ENCODE measurements around the gene STK32B. TPM values are rescaled to one million over a fixed set of nuclear protein-coding genes. Genes with fewer than 3 reads are reported as not detected.

The STK32B gene
- total RNA-seq, 1 donor from 2014 or later, result not detected

GRCh38 chr4:5101571-5101970 lies 50.3 kb downstream of the STK32B start:
- intact Hi-C loops (cut with micrococcal nuclease), result no loop called here
- H3K27ac Mint-ChIP-seq, result no peak overlapping the region
- no peak for DNase-seq
- H3K36me3 Mint-ChIP-seq (ENCODE audit: low read depth), result no peaks in the 10 kb centered on the region
- H3K4me3 Mint-ChIP-seq, result no peak overlapping the region
- H3K27me3 Mint-ChIP-seq, result no peaks in the 10 kb centered on the region
- peaks cover 5% of the 10 kb centered on the region for H3K9me3 Mint-ChIP-seq
- no peaks in the 10 kb centered on the region for H3K4me1 Mint-ChIP-seq

DNA sequence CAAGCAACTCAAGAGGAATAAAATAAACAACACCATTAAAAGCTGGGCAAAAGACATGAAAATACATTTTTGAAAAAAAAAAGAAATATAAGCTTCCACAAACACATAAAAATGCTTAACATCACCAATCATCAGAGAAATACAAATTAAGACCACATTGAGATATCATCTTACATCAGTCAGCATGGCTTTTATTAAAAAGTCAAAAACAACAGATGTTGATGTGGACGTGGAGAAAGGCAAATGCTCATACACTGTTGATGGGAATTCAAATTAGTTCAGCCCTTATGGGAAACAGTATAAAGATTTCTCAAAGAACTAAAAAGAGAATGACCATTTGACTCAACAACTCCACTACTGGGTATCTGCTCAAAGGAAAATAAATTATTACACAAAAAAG lies 59.6 kb downstream of the STK32B start:
- DNase-seq, result no peak
- H3K27me3 Mint-ChIP-seq, result no peaks in the 10 kb centered on the region

GRCh38 chr4:5112333-5113095 lies 61.2 kb downstream of the STK32B start:
- no peak overlapping the region for H3K27ac Mint-ChIP-seq
- no peak for DNase-seq
- H3K27me3 Mint-ChIP-seq, result no peaks in the 10 kb centered on the region
- no peaks in the 10 kb centered on the region for H3K36me3 Mint-ChIP-seq (ENCODE audit: low read depth)
- no peaks in the 10 kb centered on the region for H3K4me1 Mint-ChIP-seq
- no peak overlapping the region for H3K4me3 Mint-ChIP-seq
- intact Hi-C loops (cut with micrococcal nuclease), result no loop called here
- no peaks in the 10 kb centered on the region for H3K9me3 Mint-ChIP-seq

More for the DNA sequence above, 59.6 kb downstream of the STK32B start:
- H3K9me3 Mint-ChIP-seq, result no peaks in the 10 kb centered on the region
- no peak overlapping the region for H3K27ac Mint-ChIP-seq
- no peaks in the 10 kb centered on the region for H3K36me3 Mint-ChIP-seq (ENCODE audit: low read depth)
- H3K4me1 Mint-ChIP-seq, result no peaks in the 10 kb centered on the region
- H3K4me3 Mint-ChIP-seq, result no peak overlapping the region
- intact Hi-C loops (cut with micrococcal nuclease), result no loop called here

GRCh38 chr4:5114950-5115349 lies 63.7 kb downstream of the STK32B start:
- H3K4me3 Mint-ChIP-seq, result no peak overlapping the region
- no peaks in the 10 kb centered on the region for H3K4me1 Mint-ChIP-seq
- no peaks in the 10 kb centered on the region for H3K27me3 Mint-ChIP-seq
- no peaks in the 10 kb centered on the region for H3K36me3 Mint-ChIP-seq (ENCODE audit: low read depth)
- DNase-seq, result no peak
- intact Hi-C loops (cut with micrococcal nuclease), result no loop called here
- H3K9me3 Mint-ChIP-seq, result no peaks in the 10 kb centered on the region
- no peak overlapping the region for H3K27ac Mint-ChIP-seq

DNA sequence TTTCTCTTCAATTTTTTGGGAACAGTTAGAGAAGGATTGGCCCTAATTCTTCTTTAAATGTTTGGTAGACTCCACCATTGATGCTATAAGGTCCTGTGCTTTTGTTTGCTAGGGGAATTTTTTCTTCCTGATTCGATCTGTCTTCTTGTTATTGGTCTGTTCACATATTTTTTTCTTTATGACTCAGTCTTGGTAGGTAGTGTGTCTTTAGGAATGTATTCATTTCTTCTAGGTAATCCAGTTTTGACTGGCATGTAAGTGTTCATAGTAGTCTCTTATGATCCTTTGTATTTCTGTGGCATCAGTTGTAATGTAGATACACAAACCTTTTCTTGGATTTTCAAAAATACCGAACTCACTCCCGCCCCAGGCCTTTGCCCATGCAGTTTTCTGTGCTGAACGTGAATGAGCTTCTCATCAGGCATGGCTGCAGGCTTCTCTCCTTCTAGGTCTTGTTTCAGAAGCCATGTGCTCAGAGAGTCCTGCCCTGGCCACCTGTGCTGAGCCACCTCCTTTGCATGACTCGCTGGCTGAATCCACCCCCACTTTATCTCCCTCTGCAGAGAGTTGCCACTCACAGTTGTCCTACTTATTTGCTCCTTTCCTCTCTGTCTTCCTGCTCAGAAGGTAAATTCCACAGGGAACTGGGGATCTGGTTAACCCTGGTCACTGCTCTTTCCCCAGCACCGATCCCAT lies 67.0 kb downstream of the STK32B start:
- H3K36me3 Mint-ChIP-seq (ENCODE audit: low read depth), result no peaks in the 10 kb centered on the region
- DNase-seq, result no peak
- H3K9me3 Mint-ChIP-seq, result no peaks in the 10 kb centered on the region
- no peak overlapping the region for H3K4me3 Mint-ChIP-seq
- no peak overlapping the region for H3K27ac Mint-ChIP-seq
- no peaks in the 10 kb centered on the region for H3K4me1 Mint-ChIP-seq
- H3K27me3 Mint-ChIP-seq, result no peaks in the 10 kb centered on the region
- intact Hi-C loops (cut with micrococcal nuclease), result no loop called here

DNA sequence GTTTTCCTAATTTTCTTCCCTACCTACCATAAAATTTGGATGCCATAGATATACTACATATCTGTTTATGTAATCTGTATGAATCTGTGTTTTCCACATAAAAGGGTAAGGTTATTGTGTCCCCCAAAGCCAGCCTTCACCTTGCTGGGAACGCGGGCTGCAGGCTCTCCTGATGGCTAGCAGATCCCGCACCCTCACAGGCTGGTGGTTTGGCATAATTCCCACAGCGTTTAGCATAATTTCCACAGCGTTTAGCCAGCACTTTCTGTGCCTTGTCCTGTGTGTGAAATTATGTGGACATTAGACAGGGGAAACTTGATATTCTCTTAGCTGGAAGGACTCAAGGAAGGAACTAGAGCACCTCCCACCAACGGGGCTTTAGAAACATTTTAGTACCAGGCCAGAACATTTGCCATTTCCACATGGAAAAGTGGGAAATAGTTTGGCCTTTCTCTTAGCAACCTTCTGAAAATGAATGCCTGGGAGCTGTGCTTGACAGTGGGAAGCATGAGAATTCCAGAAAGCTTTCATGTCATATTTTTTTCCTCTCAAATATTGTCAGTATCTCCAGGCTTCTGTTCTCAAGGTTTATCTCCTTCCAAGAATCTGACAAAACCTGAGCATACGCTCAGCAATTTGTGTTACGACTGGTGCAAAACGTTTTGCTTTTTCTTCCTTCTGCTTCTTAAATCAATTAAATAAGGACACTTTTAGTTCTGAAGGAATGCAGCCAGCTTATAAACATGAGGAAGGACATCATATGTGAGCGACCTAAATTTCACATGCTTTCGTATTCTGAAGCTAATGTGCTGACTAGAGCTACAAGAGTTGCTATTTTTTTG lies 67.9 kb downstream of the STK32B start:
- DNase-seq, result no peak
- no peaks in the 10 kb centered on the region for H3K36me3 Mint-ChIP-seq (ENCODE audit: low read depth)
- intact Hi-C loops (cut with micrococcal nuclease), result no loop called here
- no peak overlapping the region for H3K4me3 Mint-ChIP-seq
- no peaks in the 10 kb centered on the region for H3K9me3 Mint-ChIP-seq
- no peaks in the 10 kb centered on the region for H3K27me3 Mint-ChIP-seq
- H3K4me1 Mint-ChIP-seq, result no peaks in the 10 kb centered on the region
- H3K27ac Mint-ChIP-seq, result no peak overlapping the region

- Mint-ChIP-seq H3K4me3 (no peak overlapping the region), H3K27me3 (no peaks in the 10 kb centered on the region), H3K9me3 (no peaks in the 10 kb centered on the region), H3K27ac (no peak overlapping the region), H3K4me1 (no peaks in the 10 kb centered on the region), H3K36me3 (ENCODE audit: low read depth) (no peaks in the 10 kb centered on the region)
- intact Hi-C loops (cut with micrococcal nuclease), result no loop called here
- DNase-seq, result no peak
These were observed 68.8 kb downstream of the STK32B start for GRCh38 chr4:5120067-5120466.

DNA sequence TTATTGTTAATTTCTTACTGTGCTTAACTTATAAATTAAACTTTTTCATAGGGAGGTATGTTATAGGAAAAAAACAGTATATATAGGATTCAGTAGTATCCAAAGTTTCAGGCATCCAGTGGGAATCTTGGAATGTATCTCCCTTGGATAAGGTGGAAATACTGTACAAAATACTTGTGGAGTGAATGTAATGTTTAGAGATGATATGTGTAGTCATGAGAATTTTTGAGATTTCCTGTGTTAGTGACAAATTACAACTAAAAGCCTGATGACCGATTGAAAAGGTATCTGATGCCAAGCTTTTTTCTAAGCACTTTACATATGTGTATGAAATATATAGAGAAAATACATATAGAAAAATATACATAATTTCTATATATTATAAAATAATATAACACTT lies 69.2 kb downstream of the STK32B start:
- no peak overlapping the region for H3K4me3 Mint-ChIP-seq
- H3K9me3 Mint-ChIP-seq, result no peaks in the 10 kb centered on the region
- no peak for DNase-seq
- H3K27me3 Mint-ChIP-seq, result no peaks in the 10 kb centered on the region
- H3K36me3 Mint-ChIP-seq (ENCODE audit: low read depth), result no peaks in the 10 kb centered on the region
- no peak overlapping the region for H3K27ac Mint-ChIP-seq
- H3K4me1 Mint-ChIP-seq, result no peaks in the 10 kb centered on the region
- intact Hi-C loops (cut with micrococcal nuclease), result no loop called here

DNA sequence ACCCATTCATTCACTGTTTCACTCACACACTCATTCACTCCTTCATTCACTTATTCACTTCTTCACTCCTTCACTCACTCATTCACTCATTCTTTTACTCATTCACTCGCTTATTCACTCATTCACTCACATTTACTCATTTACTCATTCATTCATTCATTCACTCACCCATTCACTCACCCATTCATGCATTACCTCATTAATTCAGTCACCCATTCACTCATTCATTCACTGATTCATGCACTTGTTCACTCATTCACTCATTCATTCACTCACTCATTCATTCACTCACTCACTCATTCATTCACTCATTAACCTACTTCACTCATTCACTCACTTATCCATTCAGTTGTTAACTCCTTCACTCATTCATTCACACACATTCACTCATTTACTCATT lies 70.8 kb downstream of the STK32B start:
- Mint-ChIP-seq H3K27ac (no peak overlapping the region), H3K4me1 (no peaks in the 10 kb centered on the region), H3K9me3 (no peaks in the 10 kb centered on the region), H3K27me3 (no peaks in the 10 kb centered on the region), H3K4me3 (no peak overlapping the region), H3K36me3 (ENCODE audit: low read depth) (no peaks in the 10 kb centered on the region)
- no peak for DNase-seq
- intact Hi-C loops (cut with micrococcal nuclease), result no loop called here

- no peak overlapping the region for H3K27ac Mint-ChIP-seq
- intact Hi-C loops (cut with micrococcal nuclease), result no loop called here
- no peaks in the 10 kb centered on the region for H3K36me3 Mint-ChIP-seq (ENCODE audit: low read depth)
- no peaks in the 10 kb centered on the region for H3K4me1 Mint-ChIP-seq
- no peaks in the 10 kb centered on the region for H3K27me3 Mint-ChIP-seq
- DNase-seq, result no peak
- H3K4me3 Mint-ChIP-seq, result no peak overlapping the region
- H3K9me3 Mint-ChIP-seq, result no peaks in the 10 kb centered on the region
These were observed 73.6 kb downstream of the STK32B start for GRCh38 chr4:5124876-5125275.

GRCh38 chr4:5125321-5125720 lies 74.0 kb downstream of the STK32B start:
- no peak overlapping the region for H3K4me3 Mint-ChIP-seq
- no peaks in the 10 kb centered on the region for H3K4me1 Mint-ChIP-seq
- H3K9me3 Mint-ChIP-seq, result no peaks in the 10 kb centered on the region
- H3K27me3 Mint-ChIP-seq, result no peaks in the 10 kb centered on the region
- no peaks in the 10 kb centered on the region for H3K36me3 Mint-ChIP-seq (ENCODE audit: low read depth)
- intact Hi-C loops (cut with micrococcal nuclease), result no loop called here
- no peak overlapping the region for H3K27ac Mint-ChIP-seq
- DNase-seq, result no peak

DNA sequence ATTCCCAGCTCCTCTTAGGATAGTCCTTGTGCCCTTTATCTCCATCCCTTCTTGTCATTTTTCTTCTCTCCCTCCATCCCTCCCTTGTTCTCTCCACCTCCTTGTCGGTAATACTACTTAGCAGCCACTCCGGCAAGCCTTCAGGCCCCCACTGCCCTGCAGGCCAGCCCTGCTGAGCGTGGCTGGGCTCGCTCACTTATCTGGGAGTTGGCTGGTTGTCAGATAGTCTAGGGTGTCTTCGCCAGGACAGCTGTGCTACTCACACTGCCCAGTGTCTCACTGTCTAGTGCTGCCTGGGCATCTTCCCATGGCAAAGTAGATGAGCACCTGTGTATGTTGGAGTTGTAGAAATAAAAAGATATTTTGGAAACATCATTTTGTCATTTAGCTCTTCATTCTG lies 75.0 kb downstream of the STK32B start:
- H3K36me3 Mint-ChIP-seq (ENCODE audit: low read depth), result no peaks in the 10 kb centered on the region
- intact Hi-C loops (cut with micrococcal nuclease), result no loop called here
- H3K4me3 Mint-ChIP-seq, result no peak overlapping the region
- no peaks in the 10 kb centered on the region for H3K9me3 Mint-ChIP-seq
- no peak for DNase-seq
- no peaks in the 10 kb centered on the region for H3K27me3 Mint-ChIP-seq
- no peaks in the 10 kb centered on the region for H3K4me1 Mint-ChIP-seq
- H3K27ac Mint-ChIP-seq, result no peak overlapping the region

DNA sequence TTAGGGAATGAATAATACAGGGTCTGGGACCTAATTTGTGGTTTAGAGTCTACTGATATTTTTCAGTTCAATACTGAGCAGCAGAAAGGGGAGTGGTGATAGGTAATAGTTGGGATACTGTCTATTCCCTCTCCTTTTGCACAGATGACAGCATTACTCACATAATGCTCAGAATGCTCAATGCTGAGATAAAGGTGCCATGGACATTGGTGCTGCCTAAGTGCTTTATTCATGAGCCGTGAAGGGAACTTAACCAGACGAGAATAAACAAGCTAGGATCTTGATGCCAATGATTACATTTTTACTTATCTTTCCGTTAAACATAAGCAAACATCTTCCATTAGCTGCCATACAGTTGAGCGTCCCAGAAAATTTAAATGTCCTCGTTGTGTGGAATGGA lies 75.6 kb downstream of the STK32B start:
- Mint-ChIP-seq H3K4me1 (no peaks in the 10 kb centered on the region), H3K27ac (no peak overlapping the region), H3K36me3 (ENCODE audit: low read depth) (no peaks in the 10 kb centered on the region), H3K4me3 (no peak overlapping the region), H3K27me3 (no peaks in the 10 kb centered on the region), H3K9me3 (no peaks in the 10 kb centered on the region)
- intact Hi-C loops (cut with micrococcal nuclease), result no loop called here
- no peak for DNase-seq

DNA sequence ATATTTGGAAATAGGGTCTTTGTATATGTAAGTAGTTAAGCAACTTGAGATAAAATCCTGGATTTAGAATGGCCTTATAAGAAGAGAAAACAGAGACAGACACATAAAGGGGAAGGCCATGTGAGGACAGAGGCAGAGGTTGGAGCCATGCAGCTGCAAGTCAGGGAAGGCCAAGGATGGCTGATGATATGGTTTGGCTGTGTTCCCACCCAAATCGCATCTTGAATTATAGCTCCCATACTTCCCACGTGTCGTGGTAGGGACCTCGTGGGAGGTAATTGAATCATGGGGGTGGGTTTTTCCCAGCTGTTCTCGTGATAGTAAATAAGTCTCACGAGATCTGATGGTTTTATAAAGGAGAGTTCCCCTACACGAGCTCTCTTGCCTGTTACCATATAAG lies 76.3 kb downstream of the STK32B start:
- no peak for DNase-seq
- no peaks in the 10 kb centered on the region for H3K9me3 Mint-ChIP-seq
- H3K36me3 Mint-ChIP-seq (ENCODE audit: low read depth), result no peaks in the 10 kb centered on the region
- no peaks in the 10 kb centered on the region for H3K27me3 Mint-ChIP-seq
- H3K4me1 Mint-ChIP-seq, result no peaks in the 10 kb centered on the region
- H3K4me3 Mint-ChIP-seq, result no peak overlapping the region
- intact Hi-C loops (cut with micrococcal nuclease), result no loop called here
- H3K27ac Mint-ChIP-seq, result no peak overlapping the region

Data from activated CD4-positive, alpha-beta T cell treated with anti-CD3 and anti-CD28 coated beads, Interleukin-2, amount 10 ng/mL, durations not matched to agents 24 days and 14 days (primary cell).